HG02981 (cell line): ENCODE measurements around the gene RFTN2.
"Not testable (repeated sequence)": the region's sequence is repeated elsewhere in the genome, so short reads cannot be mapped to it uniquely, and the experiment has no call there.

Experiments used
- ATAC-seq: cut with Tn5 transposase; IDR thresholded peaks from one replicate; pipeline ENCODE4 v1.9.1; 2021; ENCODE audit warnings: mild to moderate bottlenecking, moderate library complexity; ENCODE audit not compliant: unreplicated experiment

RFTN2 gene

GRCh38 chr2:197675711-197676188 lies 363 bp upstream of the RFTN2 start:
- ATAC-seq, result no peak

DNA sequence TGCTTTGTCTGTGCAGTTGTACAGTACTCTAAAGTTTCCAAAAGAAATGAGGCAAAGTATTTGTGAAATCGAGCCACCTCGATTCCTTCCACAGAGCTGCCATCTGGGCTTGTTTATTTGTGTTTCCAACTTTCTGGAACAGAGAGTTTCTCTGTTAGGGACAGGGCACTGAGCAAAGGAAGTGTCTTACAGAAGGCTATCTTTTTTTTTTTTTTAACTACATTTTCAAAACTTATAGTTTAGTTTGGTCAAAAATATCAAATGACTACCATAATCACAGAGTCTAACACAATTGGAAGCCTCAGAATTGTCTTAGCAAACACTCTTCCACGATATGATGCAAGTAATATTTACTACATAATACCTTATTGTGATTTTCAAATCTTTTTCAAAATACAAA lies 796 bp downstream of the RFTN2 start:
- ATAC-seq, result no peak

GRCh38 chr2:197674060-197674459 lies 1.3 kb downstream of the RFTN2 start:
- ATAC-seq, result no peak

GRCh38 chr2:197673606-197674005 lies 1.8 kb downstream of the RFTN2 start:
- ATAC-seq, result no peak

DNA sequence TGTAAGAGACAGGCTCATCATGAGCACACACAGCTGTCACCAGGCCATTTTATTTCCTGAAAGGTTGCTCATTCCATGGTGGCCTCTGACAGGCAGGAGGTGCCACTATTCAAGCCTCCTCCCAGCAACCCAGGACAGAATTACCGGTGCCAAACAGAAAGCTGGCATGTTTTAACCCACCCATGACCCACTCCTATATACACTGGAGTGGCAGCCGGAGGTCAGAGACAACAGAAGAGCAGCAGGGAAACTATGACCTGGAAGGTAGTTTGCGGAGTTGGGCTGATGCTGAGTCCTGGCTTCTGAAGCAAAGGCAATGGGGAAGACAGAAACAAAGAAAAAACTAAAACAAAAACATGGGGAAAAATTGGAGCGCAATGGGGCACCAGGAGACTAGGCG lies 2.3 kb downstream of the RFTN2 start:
- ATAC-seq, result no peak

- no peak for ATAC-seq
These were observed 3.0 kb downstream of the RFTN2 start for GRCh38 chr2:197672371-197672893.

GRCh38 chr2:197669077-197669476 lies 6.3 kb downstream of the RFTN2 start:
- ATAC-seq, result no peak

DNA sequence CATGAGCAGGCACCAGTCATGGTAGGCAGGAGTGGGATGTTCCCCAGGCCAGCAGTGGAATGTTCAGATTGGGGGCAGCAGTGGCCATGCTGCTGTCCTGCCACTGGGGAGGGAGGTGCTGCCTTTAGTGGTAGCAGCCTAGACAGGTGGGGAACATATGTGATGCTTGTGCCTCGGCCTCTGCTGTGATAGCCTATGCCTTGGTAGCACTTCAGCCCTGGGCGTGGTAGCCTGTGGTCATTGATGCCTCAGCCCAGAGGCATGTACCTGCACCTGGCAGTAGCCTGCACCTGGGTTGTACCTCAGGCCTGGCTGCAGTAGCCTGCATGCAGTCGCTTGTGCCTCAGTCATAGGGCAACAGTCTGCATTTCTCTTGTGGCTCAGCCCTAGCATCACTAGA lies 7.1 kb downstream of the RFTN2 start:
- ATAC-seq, result no peak

DNA sequence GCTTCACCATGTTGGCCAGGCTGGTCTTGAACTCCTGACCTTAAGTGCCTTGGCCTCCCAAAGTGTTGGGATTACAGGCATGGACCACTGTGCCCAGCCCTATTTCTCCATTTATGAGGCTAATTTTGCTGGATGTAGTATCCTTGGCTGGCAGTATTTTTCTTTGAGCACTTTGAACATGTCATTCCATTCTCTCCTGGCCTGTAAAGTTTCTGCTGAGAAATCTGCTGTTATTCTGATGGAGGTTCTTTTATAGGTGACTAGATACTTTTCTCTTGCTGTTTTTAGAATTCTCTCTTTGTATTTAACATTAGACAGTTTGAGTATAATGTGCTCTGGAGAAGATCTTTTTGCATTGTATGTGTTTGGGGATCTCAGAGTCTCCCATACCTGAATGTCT lies 9.1 kb downstream of the RFTN2 start:
- no peak for ATAC-seq

GRCh38 chr2:197661626-197662025 lies 13.8 kb downstream of the RFTN2 start:
- no peak for ATAC-seq

DNA sequence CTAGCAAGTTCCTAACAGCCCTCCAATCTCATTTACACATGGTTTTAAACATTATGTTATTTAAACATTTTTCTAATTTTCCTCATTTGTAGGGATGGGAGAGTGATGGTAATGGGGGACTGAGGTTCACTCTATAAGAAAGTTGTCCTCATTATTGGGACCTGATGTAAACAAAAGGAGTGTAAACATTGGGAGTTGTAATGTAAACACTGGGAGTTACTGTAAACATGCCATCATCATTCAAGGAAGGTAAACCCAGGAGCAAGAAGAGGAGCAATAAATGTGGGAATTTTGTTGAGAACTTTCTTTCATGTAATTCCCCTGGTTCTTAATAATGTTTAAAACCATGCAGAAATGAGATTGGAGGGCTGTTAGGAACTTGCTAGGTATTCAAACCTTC lies 17.8 kb downstream of the RFTN2 start:
- ATAC-seq, result no peak

- no peak for ATAC-seq
These were observed 27.3 kb downstream of the RFTN2 start for GRCh38 chr2:197647961-197648690.

DNA sequence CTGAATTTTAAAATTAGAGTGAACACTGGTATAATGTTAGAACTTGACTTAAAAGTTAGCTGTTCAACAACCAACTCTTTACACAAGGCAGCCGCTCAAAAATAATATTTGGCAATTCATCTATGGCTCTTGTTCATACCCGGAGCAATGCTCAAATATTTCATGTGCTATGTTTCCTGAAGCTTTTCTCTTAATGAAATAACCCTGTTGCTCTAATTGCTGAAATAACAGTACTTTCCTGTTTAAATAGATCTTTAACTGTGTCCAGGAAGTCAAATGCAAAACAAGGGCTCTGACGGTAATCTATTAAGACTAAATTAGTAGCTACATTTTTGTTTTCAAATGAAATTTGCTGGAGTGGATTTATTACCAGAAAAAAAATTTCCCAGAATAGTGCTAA lies 33.7 kb downstream of the RFTN2 start:
- no peak for ATAC-seq

GRCh38 chr2:197640571-197641122 lies 34.7 kb downstream of the RFTN2 start:
- not testable (repeated sequence) for ATAC-seq

- no peak for ATAC-seq
These were observed 42.2 kb downstream of the RFTN2 start for GRCh38 chr2:197633109-197633657.

DNA sequence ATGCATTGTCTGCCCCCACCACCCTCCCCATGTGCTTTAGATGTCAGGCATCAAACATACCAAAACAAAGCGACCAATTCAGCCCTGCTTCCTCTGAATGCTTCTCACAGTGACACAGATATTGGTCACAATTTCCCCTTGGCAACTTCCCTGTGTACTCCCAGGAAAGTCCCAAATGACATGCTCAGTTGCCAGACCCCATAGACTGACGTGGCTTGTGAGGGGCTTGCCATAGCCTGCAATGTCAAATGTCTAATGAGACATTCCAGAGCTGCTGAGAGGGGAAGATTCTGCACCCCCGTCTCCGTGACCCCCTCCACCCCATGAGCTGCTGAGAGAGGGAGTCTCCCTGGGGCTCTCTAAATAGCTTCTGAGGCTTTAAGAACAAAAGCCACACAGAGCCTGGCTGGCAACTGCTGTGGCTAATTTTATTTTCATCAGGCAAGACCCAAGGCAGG lies 47.3 kb downstream of the RFTN2 start:
- ATAC-seq, result peak; percentile 65

DNA sequence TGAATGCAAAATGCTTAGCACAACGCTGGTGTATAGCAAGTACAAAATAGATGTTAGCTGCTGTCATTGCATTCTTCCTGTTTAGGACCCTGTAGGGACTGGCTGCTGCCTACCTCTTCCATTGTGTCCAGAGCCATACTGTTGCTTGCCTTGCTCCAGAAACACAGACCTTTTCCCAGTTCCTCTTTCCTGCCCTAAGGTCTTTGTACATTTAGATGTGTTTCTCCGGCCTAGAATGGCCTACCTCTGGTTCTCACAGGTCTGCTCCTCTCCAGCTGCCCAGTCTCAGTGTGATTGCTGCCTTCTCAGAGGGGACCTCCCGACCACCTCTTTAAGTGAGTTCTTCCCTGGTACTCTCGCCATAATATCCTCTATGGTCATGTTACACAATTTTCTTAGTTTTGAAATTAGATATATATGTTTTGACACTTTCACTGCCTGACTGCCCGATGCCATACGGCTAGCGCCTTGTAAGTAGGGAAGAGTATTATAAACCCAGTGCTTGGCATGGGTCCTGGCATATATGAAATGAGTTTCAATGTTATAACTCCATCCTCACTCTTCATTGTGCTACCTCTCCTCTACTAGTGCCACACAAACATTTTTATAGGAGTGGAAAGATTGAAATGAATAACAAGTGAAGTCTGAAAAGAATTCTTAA lies 48.3 kb downstream of the RFTN2 start:
- ATAC-seq, result no peak

- ATAC-seq, result no peak
These were observed 55.3 kb downstream of the RFTN2 start for GRCh38 chr2:197620133-197620532.

DNA sequence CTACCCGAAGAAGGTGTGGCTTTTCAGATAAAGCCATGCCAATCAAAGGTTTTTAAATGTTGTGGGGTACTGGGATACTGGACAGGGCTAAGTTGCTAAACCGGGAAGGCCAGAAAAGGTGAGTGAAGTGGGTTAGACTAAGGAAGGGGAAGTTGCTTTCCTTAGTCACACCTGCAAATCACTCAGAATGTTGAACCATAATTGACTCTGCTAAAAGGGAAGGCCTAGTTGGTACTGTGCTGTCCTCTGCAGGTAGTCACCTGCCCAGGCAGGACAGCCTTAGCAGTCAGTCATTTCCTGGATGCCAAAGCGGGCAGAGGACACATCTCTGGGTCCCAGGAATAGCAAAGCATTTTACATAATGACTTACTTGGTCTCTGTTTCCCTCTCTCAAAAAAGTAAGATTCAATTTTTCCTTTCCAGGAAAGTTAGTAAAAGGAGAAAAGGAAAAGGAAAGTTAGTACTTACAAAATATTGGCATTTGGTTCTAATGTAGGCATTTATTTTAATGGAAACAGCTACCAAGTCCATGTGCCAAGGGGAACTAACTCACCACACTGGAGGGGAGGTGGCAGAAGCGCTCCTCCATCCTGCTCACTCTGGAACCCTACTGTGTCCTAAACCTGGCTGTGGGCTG lies 60.3 kb downstream of the RFTN2 start:
- no peak for ATAC-seq

GRCh38 chr2:197614532-197614931 lies 60.9 kb downstream of the RFTN2 start:
- no peak for ATAC-seq

DNA sequence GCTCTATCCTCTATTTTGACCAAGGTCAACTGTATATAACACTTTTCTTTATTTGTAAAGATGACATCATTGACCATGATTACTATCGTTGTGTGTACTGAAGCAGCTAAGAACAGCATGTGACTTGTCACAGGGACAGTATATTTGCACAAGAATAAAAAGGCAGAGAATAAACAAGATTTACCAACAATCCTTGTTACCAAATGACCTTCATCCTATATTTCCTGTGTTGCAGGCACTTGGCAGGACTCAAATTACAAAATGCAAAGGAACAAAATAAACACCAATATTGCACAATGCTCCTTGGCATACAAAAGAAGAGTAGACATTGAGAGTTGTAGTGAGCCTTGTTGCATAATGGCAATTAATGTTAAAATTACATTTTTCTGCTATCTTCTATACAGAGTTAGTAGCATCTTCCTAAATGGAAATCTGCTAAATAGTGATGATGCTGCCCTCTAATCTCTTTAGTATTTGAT lies 61.8 kb downstream of the RFTN2 start:
- no peak for ATAC-seq
